ENCODE data around the gene PML. TPM values are rescaled to one million over a fixed set of nuclear protein-coding genes. Genes with fewer than 3 reads are reported as not detected.

The PML gene, protein sequence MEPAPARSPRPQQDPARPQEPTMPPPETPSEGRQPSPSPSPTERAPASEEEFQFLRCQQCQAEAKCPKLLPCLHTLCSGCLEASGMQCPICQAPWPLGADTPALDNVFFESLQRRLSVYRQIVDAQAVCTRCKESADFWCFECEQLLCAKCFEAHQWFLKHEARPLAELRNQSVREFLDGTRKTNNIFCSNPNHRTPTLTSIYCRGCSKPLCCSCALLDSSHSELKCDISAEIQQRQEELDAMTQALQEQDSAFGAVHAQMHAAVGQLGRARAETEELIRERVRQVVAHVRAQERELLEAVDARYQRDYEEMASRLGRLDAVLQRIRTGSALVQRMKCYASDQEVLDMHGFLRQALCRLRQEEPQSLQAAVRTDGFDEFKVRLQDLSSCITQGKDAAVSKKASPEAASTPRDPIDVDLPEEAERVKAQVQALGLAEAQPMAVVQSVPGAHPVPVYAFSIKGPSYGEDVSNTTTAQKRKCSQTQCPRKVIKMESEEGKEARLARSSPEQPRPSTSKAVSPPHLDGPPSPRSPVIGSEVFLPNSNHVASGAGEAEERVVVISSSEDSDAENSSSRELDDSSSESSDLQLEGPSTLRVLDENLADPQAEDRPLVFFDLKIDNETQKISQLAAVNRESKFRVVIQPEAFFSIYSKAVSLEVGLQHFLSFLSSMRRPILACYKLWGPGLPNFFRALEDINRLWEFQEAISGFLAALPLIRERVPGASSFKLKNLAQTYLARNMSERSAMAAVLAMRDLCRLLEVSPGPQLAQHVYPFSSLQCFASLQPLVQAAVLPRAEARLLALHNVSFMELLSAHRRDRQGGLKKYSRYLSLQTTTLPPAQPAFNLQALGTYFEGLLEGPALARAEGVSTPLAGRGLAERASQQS
- 33.8 and 43.0 TPM in 2 replicates for total RNA-seq
- 72.6 TPM for polyA plus RNA-seq (2012)

DNA sequence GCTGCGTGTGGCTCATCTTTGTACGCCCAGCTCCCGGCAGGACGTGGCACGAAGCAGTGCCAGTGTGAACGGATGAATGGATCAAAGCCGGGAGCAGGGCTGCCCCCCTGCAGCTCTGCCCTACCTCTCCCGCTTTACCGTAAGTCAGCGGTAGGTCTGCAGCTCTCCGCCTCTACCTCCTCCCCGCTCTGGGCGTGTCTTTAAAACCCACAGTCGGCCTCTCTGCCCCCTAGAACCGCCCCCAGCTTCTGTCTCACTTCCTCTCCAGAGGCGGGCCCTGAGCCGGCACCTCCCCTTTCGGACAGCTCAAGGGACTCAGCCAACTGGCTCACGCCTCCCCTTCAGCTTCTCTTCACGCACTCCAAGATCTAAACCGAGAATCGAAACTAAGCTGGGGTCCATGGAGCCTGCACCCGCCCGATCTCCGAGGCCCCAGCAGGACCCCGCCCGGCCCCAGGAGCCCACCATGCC, at the start of gene PML:
Gene PML, plus strand, starts transcription at position 304 of the 471 bp plus-strand sequence. Its CDS starts 97 bp downstream, at position 401.
- peak; percentile 96 for DNase-seq (ENCODE audit: low read depth)

DNA sequence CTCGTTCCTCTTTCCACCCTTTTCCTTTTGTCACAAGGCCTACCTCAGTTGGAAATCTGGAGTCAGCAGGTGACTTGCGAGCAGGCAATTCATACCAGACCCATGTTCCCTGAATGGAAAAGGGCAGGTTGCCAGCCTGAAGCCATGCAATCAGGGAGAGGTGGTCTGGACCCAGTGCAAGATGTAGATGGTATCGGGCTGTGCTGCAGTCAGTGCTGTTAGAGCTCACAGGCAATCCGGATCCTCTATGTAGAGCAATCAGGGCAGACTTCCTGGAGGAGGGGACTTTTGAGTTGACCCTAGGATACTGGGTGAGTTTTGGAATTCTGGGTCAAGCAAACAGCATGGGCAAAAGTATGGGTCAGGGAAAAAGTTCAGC, 49.4 kb upstream of the PML start:
- no peak for DNase-seq (ENCODE audit: low read depth)

DNA sequence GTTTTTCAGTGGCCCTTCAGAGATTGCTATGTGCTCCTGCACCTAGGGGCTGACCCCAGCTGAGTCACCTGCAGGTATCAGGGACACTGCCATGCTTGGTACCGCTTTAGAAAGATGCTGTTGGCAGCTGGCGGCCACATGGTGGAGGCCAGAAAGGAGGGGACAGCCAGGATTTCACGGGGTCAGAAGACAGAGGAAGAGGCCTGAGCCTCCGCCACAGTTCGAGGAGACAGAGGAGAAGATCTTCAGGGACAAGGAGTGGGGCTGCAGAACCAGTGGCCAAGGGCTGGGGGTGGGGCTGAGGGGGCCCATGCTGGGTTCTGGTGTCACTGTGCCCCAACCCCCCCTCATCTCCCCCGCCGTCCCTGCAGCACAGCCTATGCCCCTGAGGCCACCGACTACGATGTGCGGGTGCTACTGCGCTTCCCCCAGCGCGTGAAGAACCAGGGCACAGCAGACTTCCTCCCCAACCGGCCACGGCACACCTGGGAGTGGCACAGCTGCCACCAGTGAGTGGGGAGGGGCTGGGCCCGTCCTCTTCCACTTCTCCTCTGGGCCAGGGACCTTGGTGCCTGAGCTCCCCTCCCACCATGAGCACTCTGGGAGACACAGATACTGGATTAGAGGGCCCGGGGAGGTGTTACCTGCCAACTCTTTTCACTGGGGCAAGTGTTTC, 48.3 kb upstream of the PML start:
- no peak for DNase-seq (ENCODE audit: low read depth)

DNA sequence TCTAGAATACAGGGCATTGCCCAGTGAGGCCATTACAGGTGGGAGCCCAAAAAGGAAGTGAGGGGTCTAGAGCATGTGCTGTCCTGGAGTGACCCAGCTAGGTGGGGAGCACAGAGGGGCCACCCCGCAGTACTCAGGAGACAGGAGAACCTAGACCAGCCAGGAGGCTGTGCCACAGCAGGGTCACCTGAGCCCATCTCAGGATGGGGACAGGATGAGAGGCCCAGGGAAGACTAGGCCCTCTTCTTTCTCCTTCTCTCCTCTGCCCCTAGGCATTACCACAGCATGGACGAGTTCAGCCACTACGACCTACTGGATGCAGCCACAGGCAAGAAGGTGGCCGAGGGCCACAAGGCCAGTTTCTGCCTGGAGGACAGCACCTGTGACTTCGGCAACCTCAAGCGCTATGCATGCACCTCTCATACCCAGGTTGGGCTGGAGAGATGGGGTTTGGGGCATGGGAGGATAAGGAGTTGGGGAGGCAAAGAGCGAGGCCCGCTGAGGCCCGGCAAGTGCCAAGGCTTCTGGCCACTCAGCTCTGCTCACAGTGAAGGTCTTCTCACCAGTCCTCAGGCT, 47.6 kb upstream of the PML start:
- no peak for DNase-seq (ENCODE audit: low read depth)

DNA sequence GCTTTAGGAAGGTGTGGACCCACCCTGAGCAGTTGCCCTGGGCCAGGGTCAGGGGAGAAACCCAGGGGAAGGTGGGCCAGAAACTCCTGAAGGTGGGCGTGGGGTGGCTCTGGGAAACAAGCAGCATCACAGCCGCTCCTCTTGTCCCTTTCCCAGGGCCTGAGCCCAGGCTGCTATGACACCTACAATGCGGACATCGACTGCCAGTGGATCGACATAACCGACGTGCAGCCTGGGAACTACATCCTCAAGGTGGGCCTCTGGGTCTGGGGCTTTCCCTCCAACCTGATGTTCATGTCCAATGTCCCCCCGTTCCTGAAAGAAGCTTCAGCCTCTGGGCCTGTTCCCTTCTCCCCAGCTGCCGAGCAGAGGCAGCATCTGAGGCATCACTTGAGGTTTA, 46.9 kb upstream of the PML start:
- no peak for DNase-seq (ENCODE audit: low read depth)

DNA sequence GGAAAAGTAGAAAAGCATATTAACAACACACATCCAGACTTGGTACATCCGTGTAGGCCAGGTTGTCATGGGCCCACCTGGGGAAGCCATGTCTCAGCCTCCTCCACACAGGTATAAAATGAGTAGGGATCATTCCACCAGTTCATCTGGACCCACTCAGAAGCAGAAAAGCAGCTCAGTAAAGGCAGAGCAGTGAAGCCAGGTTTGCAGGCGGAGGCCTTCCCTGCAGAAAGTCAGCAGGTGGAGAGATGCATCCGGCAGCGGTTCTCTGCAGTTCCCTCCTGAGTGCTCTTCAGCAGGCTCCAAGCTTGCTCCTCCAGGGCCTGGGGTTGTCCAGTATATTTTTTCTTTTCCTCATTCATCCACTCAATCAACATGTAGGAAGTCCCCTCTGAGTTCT, 46.1 kb upstream of the PML start:
- DNase-seq (ENCODE audit: low read depth): no peak

DNA sequence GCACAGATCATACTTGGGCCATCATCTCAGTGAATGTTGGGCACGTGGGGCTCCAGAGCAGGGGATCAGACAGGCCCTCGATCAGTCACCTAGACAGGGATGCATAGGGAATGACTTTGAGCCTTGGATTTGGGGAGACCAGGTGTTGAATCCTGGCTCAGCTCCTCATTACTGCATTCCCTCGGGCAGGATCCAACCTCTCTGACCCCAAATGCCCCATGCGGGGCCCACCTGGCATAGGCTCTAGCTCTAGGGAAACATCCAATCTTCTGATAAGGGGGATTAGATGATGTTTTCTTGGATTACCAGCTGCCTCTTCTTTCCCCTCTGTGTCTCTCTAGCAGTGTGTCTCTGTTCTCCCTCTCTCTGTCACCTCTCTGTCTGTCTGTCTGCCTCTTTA, 45.5 kb upstream of the PML start:
- DNase-seq (ENCODE audit: low read depth): no peak

DNA sequence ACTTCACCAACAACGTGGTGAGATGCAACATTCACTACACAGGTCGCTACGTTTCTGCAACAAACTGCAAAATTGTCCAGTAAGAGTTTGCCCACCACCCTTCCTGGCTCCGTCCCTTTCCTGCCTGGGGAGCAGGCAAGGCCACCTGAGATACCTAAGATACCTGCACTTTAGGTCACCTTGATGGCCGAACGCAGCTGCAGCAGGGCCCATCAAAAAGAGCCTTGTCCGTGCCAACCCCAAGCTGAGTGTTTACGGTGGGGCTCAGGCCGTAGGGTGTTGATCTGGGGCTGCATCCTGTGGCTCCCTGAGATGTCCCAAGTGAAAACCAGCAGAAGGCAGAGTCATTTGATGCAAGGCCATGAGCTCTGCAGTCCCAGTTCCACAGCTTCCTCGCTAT, 45.0 kb upstream of the PML start:
- no peak for DNase-seq (ENCODE audit: low read depth)

DNA sequence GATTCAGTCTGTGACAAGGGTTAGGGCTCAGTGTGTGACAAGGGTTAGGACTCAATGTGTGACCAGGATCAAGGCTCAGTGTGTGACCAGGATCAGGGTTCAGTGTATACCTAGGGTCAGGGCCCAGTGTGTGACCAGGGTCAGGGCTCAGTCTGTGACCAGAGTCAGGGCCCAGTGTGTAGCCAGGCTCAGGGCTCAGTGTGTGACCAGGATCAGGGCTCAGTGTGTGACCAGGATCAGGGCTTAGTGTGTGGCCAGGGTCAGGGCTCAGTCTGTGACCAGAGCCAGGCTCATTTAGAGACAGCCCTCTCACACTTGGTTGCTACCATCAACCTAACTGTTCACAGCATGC, 44.1 kb upstream of the PML start:
- DNase-seq (ENCODE audit: low read depth): no peak

DNA sequence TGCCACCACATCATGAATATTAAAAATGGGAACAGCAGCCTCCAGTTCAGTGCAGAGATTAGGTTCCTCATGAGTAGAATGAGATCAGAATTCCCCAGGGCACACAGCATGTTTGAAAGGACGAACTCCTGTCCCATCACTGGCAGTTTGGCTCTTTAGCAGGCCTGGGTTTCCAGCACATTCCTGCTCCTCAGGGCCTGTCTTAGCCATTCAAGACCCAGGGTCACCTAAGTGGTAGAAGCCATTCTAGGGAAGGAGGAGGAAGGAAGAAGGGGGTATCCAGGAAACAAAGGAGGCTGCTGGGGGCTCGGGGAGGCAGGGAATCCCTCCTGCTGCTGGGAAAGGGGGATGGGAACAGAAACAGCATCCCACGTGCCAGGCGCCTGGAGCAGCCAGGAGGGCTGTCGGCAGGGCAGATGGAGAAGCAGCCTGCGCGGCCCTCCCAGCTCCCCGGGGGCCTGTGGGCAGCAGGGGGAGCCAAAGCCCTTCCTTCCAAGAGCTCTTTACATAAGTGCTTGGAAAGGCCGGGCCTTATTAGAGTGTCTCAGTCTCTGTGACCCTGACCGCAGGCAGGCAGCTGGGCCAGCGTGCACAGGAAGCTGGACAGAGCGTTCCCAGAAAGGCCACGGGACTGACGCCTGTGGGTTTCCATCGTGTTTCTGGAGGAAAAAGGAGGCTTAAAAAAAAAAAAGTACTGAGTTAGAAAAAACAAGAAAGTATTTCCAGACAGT, 43.5 kb upstream of the PML start:
- DNase-seq (ENCODE audit: low read depth): peak; percentile 99

DNA sequence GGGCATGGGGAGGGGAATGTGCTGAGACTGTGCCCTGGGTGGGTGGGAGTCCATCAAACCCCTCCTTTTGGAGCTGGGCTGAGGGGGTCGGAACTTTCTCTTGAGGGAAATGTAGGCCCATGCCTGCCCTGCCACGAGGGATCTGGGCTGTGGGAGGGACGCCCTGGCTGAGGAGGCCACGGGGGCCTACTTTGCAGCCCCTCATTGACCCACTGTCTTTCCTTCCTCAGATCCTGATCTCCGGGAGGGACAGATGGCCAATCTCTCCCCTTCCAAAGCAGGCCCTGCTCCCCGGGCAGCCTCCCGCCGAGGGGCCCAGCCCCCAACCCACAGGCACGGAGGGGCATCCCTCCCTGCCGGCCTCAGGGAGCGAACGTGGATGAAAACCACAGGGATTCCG, 42.9 kb upstream of the PML start:
- peak; percentile 41 for DNase-seq (ENCODE audit: low read depth)

DNA sequence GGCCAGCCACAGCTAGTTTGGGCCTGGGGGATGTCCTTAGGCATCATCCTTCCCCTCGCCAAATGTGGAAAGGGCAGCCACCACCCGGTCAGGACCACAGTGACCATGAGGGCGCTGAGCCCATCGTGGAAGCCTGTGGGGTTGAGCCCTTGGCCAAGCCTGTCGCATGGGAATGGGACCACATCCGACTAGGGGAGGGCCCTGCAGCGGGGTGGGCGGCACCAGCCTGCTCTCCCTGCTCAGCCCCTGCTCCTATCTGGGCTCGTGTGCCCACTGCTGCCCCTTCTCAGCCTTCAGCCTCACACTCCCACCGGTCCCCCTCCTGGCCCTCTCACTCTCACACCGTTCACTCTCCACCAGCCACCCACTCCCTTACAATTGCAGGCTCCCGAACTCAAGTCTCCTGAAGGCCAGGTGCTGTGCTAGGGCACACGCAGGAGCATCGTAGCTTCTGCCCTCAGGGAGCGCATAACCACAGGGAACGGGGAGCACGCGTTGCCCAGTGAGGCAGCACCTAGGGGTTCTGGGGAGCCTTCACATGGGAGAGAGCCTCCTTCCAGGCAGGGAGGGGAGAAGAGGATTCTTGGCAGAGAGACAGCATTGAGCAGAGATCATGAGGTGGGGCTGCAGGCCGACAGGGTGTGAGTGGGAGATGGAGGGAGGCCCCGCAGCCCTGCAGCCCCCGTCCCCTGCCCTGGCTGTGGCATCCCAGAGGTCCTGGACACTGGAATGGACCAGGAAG, 42.2 kb upstream of the PML start:
- DNase-seq (ENCODE audit: low read depth): peak; percentile 38

DNA sequence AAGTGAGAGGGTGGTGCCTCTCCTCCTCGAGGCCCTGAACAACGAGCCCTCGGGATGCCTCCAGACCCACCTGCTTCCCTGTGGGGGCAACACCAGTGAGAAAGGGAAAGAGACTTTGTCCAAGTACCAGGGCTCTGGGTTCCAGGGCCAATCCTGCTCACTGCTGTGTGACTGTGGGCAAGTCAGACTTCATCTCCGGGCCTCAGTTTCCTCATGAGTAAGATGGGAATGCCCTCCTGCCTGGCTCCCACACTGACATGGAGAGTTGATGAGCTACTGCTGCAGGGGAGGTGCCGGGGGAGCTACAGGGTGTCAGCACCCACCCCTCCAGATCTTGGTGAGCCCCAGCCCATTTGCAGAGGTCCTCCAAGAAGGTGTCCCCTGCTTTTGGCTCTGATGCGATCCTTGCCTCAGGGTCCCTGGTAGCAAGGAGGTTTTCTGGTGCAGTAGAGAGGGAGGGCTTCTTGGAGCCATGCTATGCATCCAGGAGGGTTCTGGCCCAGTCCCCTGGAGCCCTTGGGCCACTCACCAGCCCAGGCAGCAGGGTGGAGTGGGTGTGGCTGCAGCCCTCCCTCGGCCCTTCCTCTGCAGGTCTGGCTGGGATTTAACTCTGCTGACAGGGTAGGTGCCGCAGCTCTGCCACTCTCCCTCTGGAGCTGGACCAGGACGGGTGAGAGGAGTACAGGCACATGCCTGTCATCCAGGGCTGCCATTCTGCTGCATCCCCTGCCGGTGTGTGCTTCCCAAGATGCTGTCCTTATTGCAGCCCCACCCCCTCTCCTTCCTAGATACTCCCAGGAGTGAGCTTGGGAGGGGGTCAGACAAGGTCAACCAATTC, 41.4 kb upstream of the PML start:
- no peak for DNase-seq (ENCODE audit: low read depth)

DNA sequence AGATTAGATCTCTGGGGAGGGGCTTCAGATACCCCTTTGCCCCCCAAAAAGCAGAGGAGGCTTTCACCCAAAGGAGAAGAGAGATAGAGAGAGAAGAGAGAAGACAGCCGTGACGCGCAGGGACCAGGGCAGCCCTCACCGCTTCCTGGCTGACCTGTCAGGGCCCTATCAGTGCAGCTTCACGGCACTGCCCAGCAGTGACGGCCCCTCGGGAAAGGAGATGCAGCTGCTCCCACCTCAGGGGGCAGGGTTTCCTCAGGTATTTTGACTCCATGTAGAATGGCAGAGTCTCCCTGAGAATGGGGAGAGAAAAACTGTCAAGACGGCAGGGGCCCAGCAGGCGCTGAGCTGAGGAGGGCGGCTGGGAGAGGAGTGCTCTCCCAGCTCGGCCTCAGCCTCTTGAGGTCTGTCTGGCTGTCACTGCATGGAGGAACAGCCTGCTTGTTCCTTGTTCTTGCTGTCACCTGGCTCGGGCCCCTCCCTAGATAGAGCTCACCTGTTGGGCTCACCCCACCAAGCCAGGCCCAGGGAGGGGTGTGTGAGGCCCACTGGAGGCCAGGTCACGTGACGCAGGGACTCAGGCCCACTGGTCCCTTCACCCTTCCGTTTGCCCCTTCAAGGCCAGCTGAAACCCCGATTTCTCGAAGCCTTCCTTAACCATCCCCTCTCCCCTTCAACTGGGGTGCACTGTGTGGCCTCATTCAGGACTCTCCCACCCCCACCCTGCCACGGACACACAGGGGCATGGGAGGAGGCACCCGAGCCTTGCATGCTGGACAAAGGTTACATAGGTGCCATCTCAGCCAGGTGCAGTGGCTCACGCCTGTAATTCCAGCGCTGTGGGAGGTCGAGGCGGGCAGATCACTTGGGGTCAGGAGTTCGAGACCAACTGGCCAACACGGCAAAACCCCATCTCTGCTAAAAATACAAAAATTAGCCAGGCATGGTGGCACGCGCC, 40.0 kb upstream of the PML start:
- DNase-seq (ENCODE audit: low read depth): no peak

DNA sequence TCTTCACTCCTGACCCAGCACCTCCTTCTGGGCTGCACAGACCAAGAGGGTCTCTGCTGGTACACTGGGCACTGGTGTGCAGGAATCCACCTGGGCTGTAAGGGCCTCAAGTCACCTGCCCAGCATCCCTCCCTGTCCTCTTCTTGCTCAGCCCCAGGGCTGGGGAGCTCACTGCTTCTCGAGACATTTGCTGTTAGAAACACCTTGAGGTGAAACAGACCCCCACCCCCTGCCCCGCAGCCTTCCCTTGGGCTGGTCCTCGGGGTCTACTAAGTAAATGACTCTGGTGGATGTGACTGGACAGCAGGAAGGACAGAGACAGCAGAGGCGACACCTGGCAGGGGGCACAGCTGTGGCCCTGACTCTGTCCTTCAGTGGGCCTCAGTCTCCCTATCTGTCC, 39.2 kb upstream of the PML start:
- DNase-seq (ENCODE audit: low read depth): no peak

DNA sequence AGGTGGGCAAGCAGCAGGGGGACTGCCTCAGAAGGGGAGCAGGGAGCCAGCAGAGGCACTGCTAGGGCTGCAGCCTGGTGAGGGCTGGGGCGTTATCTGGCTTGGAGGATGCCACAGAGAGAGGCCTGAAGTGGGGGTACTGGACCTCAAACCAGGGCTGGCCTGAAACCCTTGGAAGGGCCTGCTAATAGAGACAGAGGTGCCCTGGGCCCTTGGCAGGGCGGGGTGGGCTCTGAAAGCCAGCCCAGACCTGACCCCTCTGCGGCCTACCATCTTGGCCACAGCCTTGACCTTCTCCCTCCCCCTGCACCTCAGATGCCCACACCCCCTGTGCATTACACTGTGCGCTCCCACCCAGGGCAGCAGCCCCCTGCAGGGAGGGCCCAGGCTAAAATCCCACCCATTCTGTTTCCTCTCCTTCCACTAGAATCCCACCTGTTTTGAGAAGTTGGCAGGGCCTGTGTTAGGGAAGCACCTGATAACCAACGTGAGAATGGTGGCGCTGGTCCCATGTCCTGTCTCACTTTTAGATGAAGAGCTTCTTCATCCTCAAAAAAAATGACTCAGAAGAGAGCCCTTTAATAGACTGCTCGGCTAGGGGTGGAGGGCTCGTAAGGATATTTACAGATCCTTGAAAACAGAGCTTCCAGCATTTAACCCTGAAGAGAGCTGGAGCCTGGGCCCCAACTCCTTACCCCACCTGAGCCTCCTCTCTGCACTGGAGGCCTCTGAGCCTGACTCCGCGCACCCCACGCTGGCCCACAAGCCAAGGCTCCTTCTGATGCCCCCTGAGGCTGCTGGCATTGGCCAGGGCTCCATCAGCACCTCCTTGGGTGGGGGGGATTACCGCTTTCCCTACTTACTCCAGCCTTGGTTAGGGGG, 38.4 kb upstream of the PML start:
- DNase-seq (ENCODE audit: low read depth): no peak

DNA sequence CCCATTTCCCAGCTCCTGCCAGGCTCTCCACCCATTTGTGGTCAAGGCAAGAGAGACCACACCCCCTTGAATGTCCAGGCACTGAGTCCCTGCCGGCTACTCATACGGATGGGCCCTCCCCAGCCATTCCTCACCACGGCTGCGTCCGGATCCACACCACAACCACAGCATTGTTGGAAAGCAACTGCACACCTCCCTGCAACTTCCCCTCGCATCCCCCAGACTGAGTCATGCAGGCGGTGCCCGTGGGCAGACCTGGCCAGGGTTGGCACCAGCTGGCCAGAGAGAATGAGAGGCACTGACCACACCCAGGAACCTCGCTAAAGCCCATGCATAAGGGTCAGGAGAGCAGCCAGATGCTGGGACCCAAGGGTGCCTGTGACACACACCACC, 37.8 kb upstream of the PML start:
- DNase-seq (ENCODE audit: low read depth): peak; percentile 98
